Caco-2 (cell line): ENCODE data around the gene SERPINE1. TPM values are rescaled to one million over a fixed set of nuclear protein-coding genes. Genes with fewer than 3 reads are reported as not detected.
"Not testable (repeated sequence)": the region's sequence is repeated elsewhere in the genome, so short reads cannot be mapped to it uniquely, and the experiment has no call there.

ENCODE experiments used
- BruUV-seq: library from RNA; stranded (reverse); fragments of 400-500 nt; replicated peaks from 2 replicates; lab custom pipeline; 2021; lab: Mats Ljungman, UMichigan
- CTCF ChIA-PET: fragments of 300-600 bp; sonication (Branson Sonifier 250); formaldehyde crosslinking; loops from one replicate; lab custom pipeline; 2022; ENCODE audit warnings: antibody characterized with exemption; lab: Charles Lee
- POLR2A ChIA-PET: fragments of 300-600 bp; sonication (Branson Sonifier 250); formaldehyde crosslinking; loops from one replicate; lab custom pipeline; 2022; ENCODE audit warnings: antibody characterized with exemption; lab: Charles Lee
- DNase-seq, 2 experiments: peaks; one replicate each; pipeline versions ENCODE4 v3.0.0 to v3.0.0-alpha.2; 2020 to 2022
- H3K27me3 ChIP-seq: replicated peaks from 2 replicates; pipeline ENCODE4 v1.6.0; 2011; ENCODE audit warnings: low read length; ENCODE audit not compliant: control insufficient read depth, insufficient read depth
- H3K36me3 ChIP-seq: 2 replicates; pipeline ENCODE4 v1.5.1; 2011; ENCODE audit warnings: low read length; ENCODE audit not compliant: control insufficient read depth, insufficient read depth
- H3K4me1 ChIP-seq: fragments of 250-450 bp; sonication (Bioruptor Pico); 2 replicates; pipeline ENCODE4 v1.5.1; 2020; ENCODE audit warnings: mild to moderate bottlenecking
- H3K4me3 ChIP-seq: 2 replicates; pipeline ENCODE4 v1.5.1; 2011; ENCODE audit warnings: low read depth, mild to moderate bottlenecking, control low read depth, low read length
- H3K9me3 ChIP-seq: fragments of 250-450 bp; sonication (Bioruptor Pico); 2 replicates; pipeline ENCODE4 v1.5.1; 2020; ENCODE audit warnings: mild to moderate bottlenecking, moderate library complexity
- H3K27ac Mint-ChIP-seq: one replicate; pipeline ENCODE4 v1.8.0; 2022; ENCODE audit warnings: mixed read lengths; ENCODE audit not compliant: unreplicated experiment
- H3K27me3 Mint-ChIP-seq: one replicate; pipeline ENCODE4 v1.8.0; 2022; ENCODE audit warnings: mixed read lengths; ENCODE audit not compliant: insufficient read depth, unreplicated experiment
- H3K36me3 Mint-ChIP-seq: one replicate; pipeline ENCODE4 v1.8.0; 2022; ENCODE audit warnings: mild to moderate bottlenecking, mixed read lengths; ENCODE audit not compliant: insufficient read depth, unreplicated experiment
- H3K4me1 Mint-ChIP-seq: one replicate; pipeline ENCODE4 v1.8.0; 2022; ENCODE audit warnings: low read depth, mixed read lengths; ENCODE audit not compliant: unreplicated experiment
- H3K4me3 Mint-ChIP-seq: one replicate; pipeline ENCODE4 v1.8.0; 2022; ENCODE audit warnings: mild to moderate bottlenecking, moderate library complexity, mixed read lengths; ENCODE audit not compliant: unreplicated experiment
- H3K9me3 Mint-ChIP-seq: one replicate; pipeline ENCODE4 v1.8.0; 2022; ENCODE audit warnings: mixed read lengths; ENCODE audit not compliant: unreplicated experiment
- intact Hi-C: fragments of 100-400 bp; cut with micrococcal nuclease; formaldehyde crosslinking; loops from one replicate; pipeline ENCODE4 v1.10.0; 2022; ENCODE audit not compliant: unreplicated experiment
- total RNA-seq: library from RNA; stranded (reverse); gene quantifications from 2 replicates; pipeline ENCODE4 v1.2.3, GENCODE V29; 2022
- TF ChIP-seq, protein P1 (sequence below), 2 experiments: fragments of 200-600 bp in 1 of 2; IDR thresholded peaks; 1 replicate in 1 of 2; 2 replicates in 1 of 2; pipeline versions ENCODE4 v1.5.1 to v1.8.0; 2011 to 2022; ENCODE audit warnings: antibody characterized with exemption in 1 of 2, control low read depth in 1 of 2, inconsistent platforms in 1 of 2, low read depth in 1 of 2, low read length in 1 of 2, mild to moderate bottlenecking in 1 of 2, moderate library complexity in 1 of 2; ENCODE audit not compliant: insufficient read depth in 1 of 2, severe bottlenecking in 1 of 2, unreplicated experiment in 1 of 2

SERPINE1 gene
- total RNA-seq, 1 experiment from 2014 or later: 0.25 TPM

DNA sequence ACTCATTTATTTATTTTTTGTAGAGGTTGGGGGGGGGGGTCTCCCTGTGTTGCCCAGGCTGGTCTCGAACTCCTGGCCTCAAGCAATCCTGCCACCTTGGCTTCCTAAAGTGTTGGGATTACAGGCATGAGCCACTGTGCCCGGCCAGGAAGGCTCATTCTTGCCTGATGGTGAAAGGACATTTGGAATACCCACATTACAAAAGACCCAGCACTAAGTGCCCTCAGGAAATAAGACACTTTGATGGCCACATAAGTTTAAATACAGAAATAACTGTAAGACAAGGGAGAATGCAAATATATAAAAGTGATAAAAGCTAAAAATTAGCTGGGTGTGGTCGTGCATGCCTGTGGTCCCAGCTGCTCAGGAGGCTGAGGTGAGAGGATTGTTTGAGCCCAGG lies 8.0 kb upstream of the SERPINE1 start:
- Mint-ChIP-seq H3K27me3 (no peaks in the 10 kb centered on the region), H3K4me1 (peaks cover 18% of the 10 kb centered on the region), H3K36me3 (no peaks in the 10 kb centered on the region), H3K4me3 (no peak overlapping the region), H3K9me3 (no peaks in the 10 kb centered on the region), H3K27ac (peak overlapping the region; percentile 82)
- Histone ChIP-seq H3K4me3 (no peak overlapping the region), H3K36me3 (no peaks in the 10 kb centered on the region), H3K9me3 (no peaks in the 10 kb centered on the region), H3K4me1 (peaks cover 31% of the 10 kb centered on the region), H3K27me3 (no peaks in the 10 kb centered on the region)
- DNase-seq: no peak
- intact Hi-C loops: no loop called here
- ChIA-PET CTCF (interaction anchor here (1.6 kb wide), 1 partner anchor 25 kb away, joined by 5 read pairs; no protein-coding TSS in a partner anchor), POLR2A (no interaction called here)
- TF ChIP-seq, protein P1, sequence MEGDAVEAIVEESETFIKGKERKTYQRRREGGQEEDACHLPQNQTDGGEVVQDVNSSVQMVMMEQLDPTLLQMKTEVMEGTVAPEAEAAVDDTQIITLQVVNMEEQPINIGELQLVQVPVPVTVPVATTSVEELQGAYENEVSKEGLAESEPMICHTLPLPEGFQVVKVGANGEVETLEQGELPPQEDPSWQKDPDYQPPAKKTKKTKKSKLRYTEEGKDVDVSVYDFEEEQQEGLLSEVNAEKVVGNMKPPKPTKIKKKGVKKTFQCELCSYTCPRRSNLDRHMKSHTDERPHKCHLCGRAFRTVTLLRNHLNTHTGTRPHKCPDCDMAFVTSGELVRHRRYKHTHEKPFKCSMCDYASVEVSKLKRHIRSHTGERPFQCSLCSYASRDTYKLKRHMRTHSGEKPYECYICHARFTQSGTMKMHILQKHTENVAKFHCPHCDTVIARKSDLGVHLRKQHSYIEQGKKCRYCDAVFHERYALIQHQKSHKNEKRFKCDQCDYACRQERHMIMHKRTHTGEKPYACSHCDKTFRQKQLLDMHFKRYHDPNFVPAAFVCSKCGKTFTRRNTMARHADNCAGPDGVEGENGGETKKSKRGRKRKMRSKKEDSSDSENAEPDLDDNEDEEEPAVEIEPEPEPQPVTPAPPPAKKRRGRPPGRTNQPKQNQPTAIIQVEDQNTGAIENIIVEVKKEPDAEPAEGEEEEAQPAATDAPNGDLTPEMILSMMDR (IDR thresholded peaks at IDR 0.05; ENCODE audit: insufficient read depth in 1 of 2, low read depth in 1 of 2, low read length in 1 of 2, severe bottlenecking in 1 of 2, unreplicated experiment in 1 of 2): no peak
- no TSS peak for BruUV-seq

GRCh38 chr7:101119876-101120275 lies 7.0 kb upstream of the SERPINE1 start:
- H3K4me3 Mint-ChIP-seq: no peak overlapping the region
- no peak for DNase-seq
- no peaks in the 10 kb centered on the region for H3K36me3 ChIP-seq
- intact Hi-C loops: no loop called here
- no peaks in the 10 kb centered on the region for H3K27me3 Mint-ChIP-seq
- peaks cover 33% of the 10 kb centered on the region for H3K4me1 ChIP-seq
- H3K4me1 Mint-ChIP-seq: peaks cover 18% of the 10 kb centered on the region
- ChIA-PET POLR2A (no interaction called here), CTCF (interaction anchor here (1.6 kb wide), 1 partner anchor 24 kb away, joined by 5 read pairs; no protein-coding TSS in a partner anchor)
- BruUV-seq: no TSS peak
- no peaks in the 10 kb centered on the region for H3K36me3 Mint-ChIP-seq
- TF ChIP-seq, protein P1 (IDR thresholded peaks at IDR 0.05; ENCODE audit: insufficient read depth in 1 of 2, low read depth in 1 of 2, low read length in 1 of 2, severe bottlenecking in 1 of 2, unreplicated experiment in 1 of 2): no peak
- H3K9me3 ChIP-seq: no peaks in the 10 kb centered on the region
- H3K9me3 Mint-ChIP-seq: no peaks in the 10 kb centered on the region
- H3K27me3 ChIP-seq: no peaks in the 10 kb centered on the region
- H3K27ac Mint-ChIP-seq: no peak overlapping the region
- H3K4me3 ChIP-seq: no peak overlapping the region

- Mint-ChIP-seq H3K27ac (no peak overlapping the region), H3K4me1 (peaks cover 18% of the 10 kb centered on the region), H3K4me3 (no peak overlapping the region), H3K9me3 (no peaks in the 10 kb centered on the region), H3K36me3 (no peaks in the 10 kb centered on the region), H3K27me3 (no peaks in the 10 kb centered on the region)
- intact Hi-C loops: no loop called here
- Histone ChIP-seq H3K4me3 (no peak overlapping the region), H3K36me3 (no peaks in the 10 kb centered on the region), H3K4me1 (peaks cover 33% of the 10 kb centered on the region), H3K9me3 (no peaks in the 10 kb centered on the region), H3K27me3 (no peaks in the 10 kb centered on the region)
- TF ChIP-seq, protein P1 (IDR thresholded peaks at IDR 0.05; ENCODE audit: insufficient read depth in 1 of 2, low read depth in 1 of 2, low read length in 1 of 2, severe bottlenecking in 1 of 2, unreplicated experiment in 1 of 2): no peak
- ChIA-PET POLR2A (no interaction called here), CTCF (no interaction called here)
- BruUV-seq: no TSS peak
- DNase-seq: no peak
Measured at GRCh38 chr7:101120315-101120714, 6.6 kb upstream of the SERPINE1 start.

- H3K9me3 ChIP-seq, H3K9me3 Mint-ChIP-seq, H3K36me3 ChIP-seq, H3K36me3 Mint-ChIP-seq, CTCF ChIA-PET, DNase-seq, H3K4me3 ChIP-seq, intact Hi-C loops, H3K27me3 ChIP-seq, H3K27me3 Mint-ChIP-seq, POLR2A ChIA-PET: not testable (repeated sequence)
- peak overlapping the region; percentile 65 for H3K4me3 Mint-ChIP-seq
- peaks cover 33% of the 10 kb centered on the region for H3K4me1 ChIP-seq
- H3K27ac Mint-ChIP-seq: peak overlapping the region; percentile 79
- H3K4me1 Mint-ChIP-seq: peaks cover 18% of the 10 kb centered on the region
- BruUV-seq: TSS peak; percentile 90
Measured at GRCh38 chr7:101121631-101121990, 5.3 kb upstream of the SERPINE1 start.
